ENCODE data around the gene HS6ST3.

Gene HS6ST3

DNA sequence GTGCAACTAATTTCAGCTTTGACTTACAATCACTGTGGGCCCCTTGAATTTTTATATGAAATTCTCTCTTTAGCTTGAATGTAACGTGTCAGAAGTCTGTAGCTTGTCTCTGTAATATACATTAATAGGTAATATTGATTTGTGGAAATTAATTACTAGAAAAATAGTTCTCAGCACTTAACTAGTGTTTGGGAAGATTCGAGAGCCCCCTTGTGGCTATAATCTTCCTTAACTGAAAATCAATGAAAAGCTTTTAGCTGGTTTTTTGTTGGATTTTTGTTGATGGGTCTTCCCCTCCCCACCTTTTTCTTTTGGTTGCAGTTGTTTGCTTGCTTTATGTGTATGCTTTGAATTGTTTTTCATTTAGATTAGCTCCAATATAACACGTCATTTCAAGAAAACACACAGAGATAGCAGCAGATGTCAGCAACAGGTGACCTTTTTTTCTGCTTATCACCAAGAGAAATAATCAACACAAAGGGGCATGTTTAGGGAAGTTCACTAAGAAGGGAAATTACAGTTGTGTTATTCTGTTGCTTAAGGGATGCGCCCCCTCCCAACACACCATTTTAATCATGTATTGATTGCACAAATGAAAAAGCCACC, 727.5 kb downstream of the HS6ST3 start:
- Histone ChIP-seq H3K4me3 (ENCODE audit: extremely low read depth, insufficient read depth, low read length, poor library complexity, severe bottlenecking) (no peak overlapping the region), H3K4me1 (ENCODE audit: control insufficient read depth, insufficient read depth, low read length, poor library complexity, severe bottlenecking) (no peaks in the 10 kb centered on the region), H3K36me3 (ENCODE audit: control insufficient read depth, insufficient read depth, low read length) (no peaks in the 10 kb centered on the region), H3K9me3 (ENCODE audit: control insufficient read depth, low read length) (peaks cover 2% of the 10 kb centered on the region), H3K27ac (ENCODE audit: low read depth, low read length, severe bottlenecking) (no peak overlapping the region)
- WGBS, 2 experiments (ENCODE audit: insufficient coverage in 2 of 2): no CpG with 5 or more reads among the region's 4 CpGs

DNA sequence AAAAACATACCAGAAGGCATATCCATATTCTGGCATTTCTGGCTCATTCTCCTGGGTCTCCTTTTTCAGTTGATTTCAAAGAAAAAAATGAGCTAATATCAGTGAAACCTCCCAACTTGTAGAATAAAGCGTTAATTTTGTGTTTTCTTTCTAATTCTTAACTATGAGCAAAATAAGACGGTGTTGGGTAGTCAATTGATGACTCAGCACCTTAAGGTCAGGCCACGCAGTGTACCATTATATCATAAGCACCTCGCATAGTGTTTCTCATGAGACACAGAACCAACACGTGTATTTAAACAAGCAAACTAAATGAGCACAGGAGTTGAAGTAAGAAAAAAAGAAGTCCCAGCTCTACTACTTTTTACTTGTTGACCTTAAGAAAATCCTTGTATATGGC, 729.5 kb downstream of the HS6ST3 start:
- no peak overlapping the region for H3K4me3 ChIP-seq (ENCODE audit: extremely low read depth, insufficient read depth, low read length, poor library complexity, severe bottlenecking)
- no peaks in the 10 kb centered on the region for H3K36me3 ChIP-seq (ENCODE audit: control insufficient read depth, insufficient read depth, low read length)
- H3K9me3 ChIP-seq (ENCODE audit: control insufficient read depth, low read length): peaks cover 2% of the 10 kb centered on the region
- no peak overlapping the region for H3K27ac ChIP-seq (ENCODE audit: low read depth, low read length, severe bottlenecking)
- H3K4me1 ChIP-seq (ENCODE audit: control insufficient read depth, insufficient read depth, low read length, poor library complexity, severe bottlenecking): no peaks in the 10 kb centered on the region
- 74% methylated on average over 3 of the region's 5 CpGs; no CpG with 5 or more reads in 1 of the 2 experiments for WGBS, 2 experiments (ENCODE audit: insufficient coverage in 2 of 2)

DNA sequence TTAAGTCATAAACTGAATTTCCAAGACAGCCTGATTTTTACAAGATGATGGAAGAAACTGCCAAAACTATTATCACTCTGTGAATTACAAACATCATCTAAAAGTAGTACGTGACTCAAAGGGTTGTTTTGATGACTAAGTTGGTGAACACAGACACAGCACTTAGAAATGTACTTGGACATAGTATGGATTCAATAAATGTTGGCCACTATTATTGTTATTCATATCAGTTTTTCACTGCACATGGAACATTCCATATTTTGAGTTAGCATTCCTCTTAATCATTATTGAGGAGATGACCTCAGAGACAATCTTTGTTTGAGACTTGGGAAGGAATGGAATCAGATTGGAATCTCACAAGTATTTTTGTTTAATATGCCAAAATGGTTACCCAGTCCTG, 731.5 kb downstream of the HS6ST3 start:
- no peak overlapping the region for H3K4me3 ChIP-seq (ENCODE audit: extremely low read depth, insufficient read depth, low read length, poor library complexity, severe bottlenecking)
- no CpG with 5 or more reads among the region's 1 CpG for WGBS, 2 experiments (ENCODE audit: insufficient coverage in 2 of 2)
- H3K36me3 ChIP-seq (ENCODE audit: control insufficient read depth, insufficient read depth, low read length): no peaks in the 10 kb centered on the region
- H3K9me3 ChIP-seq (ENCODE audit: control insufficient read depth, low read length): no peaks in the 10 kb centered on the region
- H3K27ac ChIP-seq (ENCODE audit: low read depth, low read length, severe bottlenecking): no peak overlapping the region
- no peaks in the 10 kb centered on the region for H3K4me1 ChIP-seq (ENCODE audit: control insufficient read depth, insufficient read depth, low read length, poor library complexity, severe bottlenecking)

- 89 to 93% methylated on average over 9 of the region's 9 CpGs for WGBS, 2 experiments (ENCODE audit: insufficient coverage in 2 of 2)
- no peak overlapping the region for H3K4me3 ChIP-seq (ENCODE audit: extremely low read depth, insufficient read depth, low read length, poor library complexity, severe bottlenecking)
- H3K9me3 ChIP-seq (ENCODE audit: control insufficient read depth, low read length): no peaks in the 10 kb centered on the region
- no peaks in the 10 kb centered on the region for H3K4me1 ChIP-seq (ENCODE audit: control insufficient read depth, insufficient read depth, low read length, poor library complexity, severe bottlenecking)
- H3K27ac ChIP-seq (ENCODE audit: low read depth, low read length, severe bottlenecking): no peak overlapping the region
- no peaks in the 10 kb centered on the region for H3K36me3 ChIP-seq (ENCODE audit: control insufficient read depth, insufficient read depth, low read length)
Observed at GRCh38 chr13:96821971-96822370, 732.1 kb downstream of the HS6ST3 start.

- Histone ChIP-seq H3K27ac (ENCODE audit: low read depth, low read length, severe bottlenecking) (no peak overlapping the region), H3K4me1 (ENCODE audit: control insufficient read depth, insufficient read depth, low read length, poor library complexity, severe bottlenecking) (no peaks in the 10 kb centered on the region), H3K9me3 (ENCODE audit: control insufficient read depth, low read length) (no peaks in the 10 kb centered on the region), H3K36me3 (ENCODE audit: control insufficient read depth, insufficient read depth, low read length) (no peaks in the 10 kb centered on the region), H3K4me3 (ENCODE audit: extremely low read depth, insufficient read depth, low read length, poor library complexity, severe bottlenecking) (no peak overlapping the region)
Observed at GRCh38 chr13:96822895-96823294, 733.0 kb downstream of the HS6ST3 start.

DNA sequence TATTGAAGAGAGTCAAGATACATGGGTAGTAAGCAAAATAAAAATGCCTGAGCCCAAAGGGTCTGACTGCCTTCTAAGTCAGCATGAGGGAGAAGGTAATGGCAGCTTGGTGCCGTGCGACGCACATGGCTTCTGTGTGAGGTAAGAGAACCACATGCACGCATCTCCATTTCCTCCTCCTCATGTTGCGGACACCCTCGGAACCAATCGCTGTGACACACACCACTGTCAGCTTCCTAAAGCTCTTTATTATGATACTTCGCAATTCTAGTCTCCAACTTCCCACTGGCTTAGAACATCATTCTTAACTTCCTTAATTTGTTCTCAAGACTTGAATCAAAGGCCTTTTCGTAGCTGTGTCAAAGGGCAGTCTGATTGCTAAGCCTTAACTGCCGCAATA, 734.2 kb downstream of the HS6ST3 start:
- 95 to 99% methylated on average over 5 to 6 of the region's 10 CpGs for WGBS, 2 experiments (ENCODE audit: insufficient coverage in 2 of 2)
- H3K36me3 ChIP-seq (ENCODE audit: control insufficient read depth, insufficient read depth, low read length): no peaks in the 10 kb centered on the region
- no peak overlapping the region for H3K27ac ChIP-seq (ENCODE audit: low read depth, low read length, severe bottlenecking)
- H3K9me3 ChIP-seq (ENCODE audit: control insufficient read depth, low read length): no peaks in the 10 kb centered on the region
- H3K4me3 ChIP-seq (ENCODE audit: extremely low read depth, insufficient read depth, low read length, poor library complexity, severe bottlenecking): no peak overlapping the region
- no peaks in the 10 kb centered on the region for H3K4me1 ChIP-seq (ENCODE audit: control insufficient read depth, insufficient read depth, low read length, poor library complexity, severe bottlenecking)

DNA sequence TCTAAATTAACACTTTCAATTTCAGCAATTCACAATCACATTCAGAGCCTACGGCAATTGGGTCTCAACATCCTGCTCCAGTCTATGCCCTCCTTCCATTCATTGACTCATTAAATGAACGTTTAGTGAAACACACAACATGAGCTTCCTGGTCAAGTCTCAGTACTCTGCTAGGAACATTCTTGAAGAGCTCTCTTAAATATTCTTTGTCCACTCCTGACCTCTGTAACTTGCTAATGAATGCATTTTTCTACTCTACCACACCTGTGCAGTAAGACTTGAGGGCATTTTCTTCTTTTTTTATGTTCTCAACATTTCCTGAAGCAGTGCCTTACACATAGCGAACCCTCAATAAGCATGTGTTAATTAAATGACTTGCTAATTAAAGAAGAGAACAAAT, 735.7 kb downstream of the HS6ST3 start:
- Histone ChIP-seq H3K4me1 (ENCODE audit: control insufficient read depth, insufficient read depth, low read length, poor library complexity, severe bottlenecking) (no peaks in the 10 kb centered on the region), H3K36me3 (ENCODE audit: control insufficient read depth, insufficient read depth, low read length) (no peaks in the 10 kb centered on the region), H3K9me3 (ENCODE audit: control insufficient read depth, low read length) (no peaks in the 10 kb centered on the region), H3K27ac (ENCODE audit: low read depth, low read length, severe bottlenecking) (no peak overlapping the region), H3K4me3 (ENCODE audit: extremely low read depth, insufficient read depth, low read length, poor library complexity, severe bottlenecking) (no peak overlapping the region)
- 84% methylated on average over 2 of the region's 3 CpGs for WGBS, 2 experiments (ENCODE audit: insufficient coverage in 2 of 2)

DNA sequence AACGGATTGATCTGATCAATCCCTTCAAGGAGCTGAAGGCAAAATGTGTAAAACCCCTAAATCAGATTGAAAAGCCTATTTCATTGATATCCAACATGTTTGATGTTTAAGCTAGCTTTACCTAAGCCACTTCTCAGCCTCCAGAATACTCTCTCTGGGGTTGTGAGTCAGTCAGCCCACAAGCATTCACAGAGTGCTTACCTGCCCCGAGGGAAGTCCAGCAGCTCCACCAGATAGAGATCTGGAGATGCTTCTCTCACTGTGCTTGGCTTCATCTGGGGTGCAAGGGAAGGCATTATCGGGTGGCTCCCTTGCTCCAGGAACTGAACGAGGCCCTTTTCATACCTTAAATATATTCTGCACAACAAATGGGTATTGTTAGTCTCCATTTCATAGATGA, 744.7 kb downstream of the HS6ST3 start:
- 83 to 100% methylated on average over 1 of the region's 4 CpGs for WGBS, 2 experiments (ENCODE audit: insufficient coverage in 2 of 2)
- Histone ChIP-seq H3K4me3 (ENCODE audit: extremely low read depth, insufficient read depth, low read length, poor library complexity, severe bottlenecking) (no peak overlapping the region), H3K9me3 (ENCODE audit: control insufficient read depth, low read length) (peaks cover 5% of the 10 kb centered on the region), H3K36me3 (ENCODE audit: control insufficient read depth, insufficient read depth, low read length) (no peaks in the 10 kb centered on the region), H3K27ac (ENCODE audit: low read depth, low read length, severe bottlenecking) (no peak overlapping the region), H3K4me1 (ENCODE audit: control insufficient read depth, insufficient read depth, low read length, poor library complexity, severe bottlenecking) (no peaks in the 10 kb centered on the region)

DNA sequence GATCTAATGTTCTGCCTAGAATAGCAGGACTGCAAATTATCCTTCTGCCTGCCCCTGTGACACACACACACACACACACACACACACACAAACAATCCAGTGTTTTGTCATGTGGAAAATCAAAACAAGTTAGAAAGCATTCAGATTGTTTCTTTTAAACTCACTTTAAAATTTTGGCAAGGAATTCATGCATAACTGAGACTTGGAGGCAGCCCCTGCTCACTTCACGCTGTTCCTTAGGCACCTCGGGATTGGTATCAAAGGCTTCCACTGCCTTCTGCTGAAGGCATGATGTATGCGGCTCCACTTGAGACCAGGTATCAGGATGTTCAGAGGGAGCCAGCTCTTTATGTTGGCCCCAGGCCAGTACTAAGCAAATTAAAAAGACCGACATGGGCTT, 745.6 kb downstream of the HS6ST3 start:
- Histone ChIP-seq H3K4me3 (ENCODE audit: extremely low read depth, insufficient read depth, low read length, poor library complexity, severe bottlenecking) (no peak overlapping the region), H3K36me3 (ENCODE audit: control insufficient read depth, insufficient read depth, low read length) (no peaks in the 10 kb centered on the region), H3K4me1 (ENCODE audit: control insufficient read depth, insufficient read depth, low read length, poor library complexity, severe bottlenecking) (no peaks in the 10 kb centered on the region), H3K9me3 (ENCODE audit: control insufficient read depth, low read length) (peaks cover 5% of the 10 kb centered on the region), H3K27ac (ENCODE audit: low read depth, low read length, severe bottlenecking) (no peak overlapping the region)
- 75 to 93% methylated on average over 3 of the region's 4 CpGs for WGBS, 2 experiments (ENCODE audit: insufficient coverage in 2 of 2)

DNA sequence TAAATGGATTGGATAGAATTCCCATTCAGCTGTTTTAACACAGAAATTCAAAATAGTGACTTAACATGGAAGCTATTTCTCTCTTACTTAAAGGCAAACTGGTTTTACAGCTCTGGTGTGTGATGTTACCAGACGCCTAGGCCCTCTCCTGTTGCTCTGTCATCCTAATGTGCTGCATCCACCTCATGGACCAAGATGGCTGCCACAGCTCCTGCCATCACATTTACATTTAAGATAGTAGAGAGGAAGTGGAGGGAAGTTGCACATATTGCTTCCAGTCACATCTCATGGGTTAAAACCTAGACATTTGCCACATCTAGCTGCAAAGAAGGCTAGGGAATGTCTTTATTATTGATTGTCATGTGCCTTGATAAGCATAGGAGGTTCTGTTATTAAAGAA, 746.8 kb downstream of the HS6ST3 start:
- no peaks in the 10 kb centered on the region for H3K4me1 ChIP-seq (ENCODE audit: control insufficient read depth, insufficient read depth, low read length, poor library complexity, severe bottlenecking)
- WGBS, 2 experiments (ENCODE audit: insufficient coverage in 2 of 2): 67% methylated on average over 1 of the region's 1 CpG; no CpG with 5 or more reads in 1 of the 2 experiments

GRCh38 chr13:96837809-96838208, 747.9 kb downstream of the HS6ST3 start:
- WGBS, 2 experiments (ENCODE audit: insufficient coverage in 2 of 2): 86 to 100% methylated on average over 1 of the region's 1 CpG
- Histone ChIP-seq H3K27ac (ENCODE audit: low read depth, low read length, severe bottlenecking) (no peak overlapping the region), H3K36me3 (ENCODE audit: control insufficient read depth, insufficient read depth, low read length) (no peaks in the 10 kb centered on the region), H3K4me1 (ENCODE audit: control insufficient read depth, insufficient read depth, low read length, poor library complexity, severe bottlenecking) (no peaks in the 10 kb centered on the region), H3K9me3 (ENCODE audit: control insufficient read depth, low read length) (peaks cover 5% of the 10 kb centered on the region), H3K4me3 (ENCODE audit: extremely low read depth, insufficient read depth, low read length, poor library complexity, severe bottlenecking) (no peak overlapping the region)

More for the DNA sequence above, 746.8 kb downstream of the HS6ST3 start:
- Histone ChIP-seq H3K27ac (ENCODE audit: low read depth, low read length, severe bottlenecking) (no peak overlapping the region), H3K36me3 (ENCODE audit: control insufficient read depth, insufficient read depth, low read length) (no peaks in the 10 kb centered on the region), H3K9me3 (ENCODE audit: control insufficient read depth, low read length) (peaks cover 5% of the 10 kb centered on the region), H3K4me3 (ENCODE audit: extremely low read depth, insufficient read depth, low read length, poor library complexity, severe bottlenecking) (no peak overlapping the region)

Data from mesodermal cell (in vitro differentiated cells).